Activated naive CD4-positive, alpha-beta T cell treated with anti-CD3 and anti-CD28 coated beads, Interleukin-2, amount 50 U/mL, for 72 hours (primary cell): Measurements from ENCODE around the gene EDN3. TPM values are rescaled to one million over a fixed set of nuclear protein-coding genes. Genes with fewer than 3 reads are reported as not detected.

ENCODE experiments used
- ATAC-seq, 2 donors: fragments of 150-1000 bp; cut with Tn5 transposase; 2 replicates each; pipeline ENCODE4 v1.10.0; 2021; ENCODE audit warnings: mild to moderate bottlenecking in 2 of 2, moderate library complexity in 2 of 2
- DNase-seq, 2 donors: peaks; one replicate each; pipeline ENCODE4 v3.0.0; 2021 to 2022; ENCODE audit warnings: low spot score in 2 of 2
- H3K27ac Mint-ChIP-seq, 2 donors: one replicate each; pipeline ENCODE4 v1.8.0; 2022; ENCODE audit warnings: mild to moderate bottlenecking in 2 of 2, mixed read lengths in 2 of 2
- H3K36me3 Mint-ChIP-seq, 2 donors: one replicate each; pipeline ENCODE4 v1.8.0; 2022; ENCODE audit warnings: mixed read lengths in 2 of 2
- H3K9me3 Mint-ChIP-seq, 2 donors: one replicate each; pipeline ENCODE4 v1.8.0; 2022; ENCODE audit warnings: mixed read lengths in 2 of 2
- total RNA-seq, 2 donors: library from RNA; stranded (reverse); gene quantifications; one replicate each; pipeline ENCODE4 v1.2.3, GENCODE V29; 2022

EDN3 gene
- total RNA-seq: under 1 TPM in 1 of 2 donors, not detected in 1; 0.14 TPM

GRCh38 chr20:59300333-59301081 is at the start of gene EDN3:
EDN3 (plus strand) TSS chr20:59300611; CDS start chr20:59300813, 202 bp downstream.
- no peaks in the 10 kb centered on the region for H3K9me3 Mint-ChIP-seq
- ATAC-seq (no peak), DNase-seq (no peak)
- H3K36me3 Mint-ChIP-seq: no peaks in the 10 kb centered on the region
- H3K27ac Mint-ChIP-seq: no peak within 1 kb of the TSS

GRCh38 chr20:59253325-59253724 is 47.1 kb upstream of the EDN3 start:
- peaks cover 12 to 32% of the 10 kb centered on the region in 2 donors for H3K9me3 Mint-ChIP-seq
- H3K27ac Mint-ChIP-seq: peak overlapping the region in 1 of 2 donors; percentile 84
- no peak for DNase-seq
- ATAC-seq: peak; percentile 47 to 72
- peaks cover 21 to 68% of the 10 kb centered on the region in 2 donors for H3K36me3 Mint-ChIP-seq

- peak; percentile 55 to 88 for ATAC-seq
- Mint-ChIP-seq H3K9me3 (peaks cover 12 to 30% of the 10 kb centered on the region in 2 donors), H3K27ac (peak overlapping the region; percentile 84 to 91), H3K36me3 (peaks cover 21 to 63% of the 10 kb centered on the region in 2 donors)
- peak in 1 of 2 donors; percentile 62 for DNase-seq
These were observed 46.6 kb upstream of the EDN3 start for GRCh38 chr20:59253779-59254319.

GRCh38 chr20:59255256-59255655 is 45.2 kb upstream of the EDN3 start:
- no peak for DNase-seq
- peaks cover 14 to 53% of the 10 kb centered on the region in 2 donors for H3K36me3 Mint-ChIP-seq
- ATAC-seq: no peak
- H3K27ac Mint-ChIP-seq: no peak overlapping the region
- peaks cover 12 to 27% of the 10 kb centered on the region in 2 donors for H3K9me3 Mint-ChIP-seq

- peaks cover 0 to 3% of the 10 kb centered on the region in 2 donors for H3K9me3 Mint-ChIP-seq
- peaks cover 0 to 25% of the 10 kb centered on the region in 2 donors for H3K36me3 Mint-ChIP-seq
- peak overlapping the region in 1 of 2 donors; percentile 68 for H3K27ac Mint-ChIP-seq
- DNase-seq: no peak
- peak; percentile 32 to 54 for ATAC-seq
These were observed 42.2 kb upstream of the EDN3 start for GRCh38 chr20:59258221-59258621.

- Mint-ChIP-seq H3K9me3 (peaks cover 0 to 3% of the 10 kb centered on the region in 2 donors), H3K36me3 (peaks cover 0 to 14% of the 10 kb centered on the region in 2 donors)
These were observed 40.5 kb upstream of the EDN3 start for GRCh38 chr20:59259946-59260345.

GRCh38 chr20:59265298-59265697 is 35.1 kb upstream of the EDN3 start:
- no peaks in the 10 kb centered on the region for H3K36me3 Mint-ChIP-seq
- DNase-seq: no peak
- H3K9me3 Mint-ChIP-seq: no peaks in the 10 kb centered on the region
- ATAC-seq: no peak
- no peak overlapping the region for H3K27ac Mint-ChIP-seq

More at GRCh38 chr20:59259946-59260345, 40.5 kb upstream of the EDN3 start:
- ATAC-seq (no peak), DNase-seq (no peak)
- no peak overlapping the region for H3K27ac Mint-ChIP-seq

- Mint-ChIP-seq H3K9me3 (no peaks in the 10 kb centered on the region), H3K27ac (no peak overlapping the region), H3K36me3 (no peaks in the 10 kb centered on the region)
- ATAC-seq: no peak
- DNase-seq: no peak
These were observed 31.5 kb upstream of the EDN3 start for GRCh38 chr20:59268870-59269269.

GRCh38 chr20:59269411-59270025 is 30.9 kb upstream of the EDN3 start:
- no peak overlapping the region for H3K27ac Mint-ChIP-seq
- no peaks in the 10 kb centered on the region for H3K36me3 Mint-ChIP-seq
- ATAC-seq (peak in 1 of 2 donors; percentile 69), DNase-seq (no peak)
- H3K9me3 Mint-ChIP-seq: no peaks in the 10 kb centered on the region

GRCh38 chr20:59270380-59270779 is 30.0 kb upstream of the EDN3 start:
- no peak overlapping the region for H3K27ac Mint-ChIP-seq
- no peak for DNase-seq
- H3K9me3 Mint-ChIP-seq: no peaks in the 10 kb centered on the region
- no peaks in the 10 kb centered on the region for H3K36me3 Mint-ChIP-seq
- ATAC-seq: no peak

- DNase-seq (no peak), ATAC-seq (no peak)
- H3K9me3 Mint-ChIP-seq: no peaks in the 10 kb centered on the region
These were observed 26.6 kb upstream of the EDN3 start for GRCh38 chr20:59273739-59274357.

GRCh38 chr20:59276938-59277337 is 23.5 kb upstream of the EDN3 start:
- H3K36me3 Mint-ChIP-seq: no peaks in the 10 kb centered on the region
- H3K9me3 Mint-ChIP-seq: no peaks in the 10 kb centered on the region
- H3K27ac Mint-ChIP-seq: no peak overlapping the region
- ATAC-seq: no peak
- DNase-seq: no peak

More at GRCh38 chr20:59273739-59274357, 26.6 kb upstream of the EDN3 start:
- H3K27ac Mint-ChIP-seq: peak overlapping the region; percentile 32 to 37
- H3K36me3 Mint-ChIP-seq: no peaks in the 10 kb centered on the region

GRCh38 chr20:59284470-59284869 is 15.9 kb upstream of the EDN3 start:
- Mint-ChIP-seq H3K9me3 (no peaks in the 10 kb centered on the region), H3K27ac (no peak overlapping the region), H3K36me3 (no peaks in the 10 kb centered on the region)
- DNase-seq: no peak
- no peak for ATAC-seq

- Mint-ChIP-seq H3K36me3 (no peaks in the 10 kb centered on the region), H3K27ac (no peak overlapping the region), H3K9me3 (no peaks in the 10 kb centered on the region)
- DNase-seq (no peak), ATAC-seq (no peak)
These were observed 10.4 kb upstream of the EDN3 start for GRCh38 chr20:59289994-59290393.

- Mint-ChIP-seq H3K36me3 (no peaks in the 10 kb centered on the region), H3K27ac (no peak overlapping the region), H3K9me3 (no peaks in the 10 kb centered on the region)
- DNase-seq: no peak
- no peak for ATAC-seq
These were observed 8.5 kb upstream of the EDN3 start for GRCh38 chr20:59291740-59292383.

- Mint-ChIP-seq H3K27ac (no peak overlapping the region), H3K36me3 (no peaks in the 10 kb centered on the region), H3K9me3 (no peaks in the 10 kb centered on the region)
- DNase-seq: no peak
- ATAC-seq: no peak
These were observed 4.9 kb upstream of the EDN3 start for GRCh38 chr20:59295531-59295930.

- Mint-ChIP-seq H3K9me3 (no peaks in the 10 kb centered on the region), H3K27ac (no peak overlapping the region), H3K36me3 (no peaks in the 10 kb centered on the region)
- ATAC-seq: no peak
- no peak for DNase-seq
These were observed 2.7 kb upstream of the EDN3 start for GRCh38 chr20:59297686-59298085.
